H9 (cell line): ENCODE data around the gene C12orf50. TPM values are rescaled to one million over a fixed set of nuclear protein-coding genes. Genes with fewer than 3 reads are reported as not detected.

Experiments used
- DNase-seq: peaks from one replicate; pipeline ENCODE4 v3.0.0-alpha.2; 2017
- H2AFZ ChIP-seq: one replicate; pipeline ENCODE4 v1.6.1; 2013; ENCODE audit warnings: mild to moderate bottlenecking, low read length, control low read depth, moderate library complexity
- H2AK5ac ChIP-seq: 2 replicates; pipeline ENCODE4 v1.6.1; 2013; ENCODE audit warnings: low read length, control low read depth, mixed read lengths; ENCODE audit not compliant: insufficient read length
- H2BK120ac ChIP-seq: one replicate; pipeline ENCODE4 v1.6.1; 2013; ENCODE audit warnings: low read depth, mild to moderate bottlenecking, low read length, control low read depth, inconsistent platforms; ENCODE audit not compliant: poor library complexity, severe bottlenecking
- H2BK12ac ChIP-seq: 2 replicates; pipeline ENCODE4 v1.6.1; 2013; ENCODE audit warnings: low read length, control low read depth, mixed read lengths, low read depth; ENCODE audit not compliant: insufficient read length
- H2BK15ac ChIP-seq: 2 replicates; pipeline ENCODE4 v1.6.1; 2013; ENCODE audit warnings: low read depth, low read length, control low read depth
- H2BK20ac ChIP-seq: one replicate; pipeline ENCODE4 v1.6.1; 2013; ENCODE audit warnings: low read depth, mild to moderate bottlenecking, low read length, control low read depth, inconsistent platforms; ENCODE audit not compliant: poor library complexity, severe bottlenecking
- H2BK5ac ChIP-seq: 2 replicates; pipeline ENCODE4 v1.6.1; 2013; ENCODE audit warnings: low read length, control low read depth, mixed read lengths; ENCODE audit not compliant: insufficient read length
- H3K14ac ChIP-seq: 2 replicates; pipeline ENCODE4 v1.6.1; 2013; ENCODE audit warnings: low read length, control low read depth; ENCODE audit not compliant: insufficient read depth
- H3K18ac ChIP-seq: 2 replicates; pipeline ENCODE4 v1.6.1; 2013; ENCODE audit warnings: low read depth, mild to moderate bottlenecking, mixed read lengths, low read length, control low read depth; ENCODE audit not compliant: insufficient read length
- H3K23ac ChIP-seq: 2 replicates; pipeline ENCODE4 v1.6.1; 2013; ENCODE audit warnings: low read length, control low read depth, mixed read lengths, low read depth; ENCODE audit not compliant: insufficient read length
- H3K23me2 ChIP-seq: 2 replicates; pipeline ENCODE4 v1.6.1; 2013; ENCODE audit warnings: low read depth, mild to moderate bottlenecking, mixed read lengths, low read length, control low read depth; ENCODE audit not compliant: insufficient read length, poor library complexity, severe bottlenecking
- H3K27ac ChIP-seq: 2 replicates; pipeline ENCODE4 v1.5.1; 2013; ENCODE audit warnings: low read length, control low read depth, mixed read lengths, low read depth; ENCODE audit not compliant: insufficient read length
- H3K27me3 ChIP-seq: 2 replicates; pipeline ENCODE4 v1.6.1; 2013; ENCODE audit warnings: low read length, control low read depth, inconsistent platforms; ENCODE audit not compliant: insufficient read depth
- H3K4ac ChIP-seq: 2 replicates; pipeline ENCODE4 v1.6.1; 2013; ENCODE audit warnings: low read depth, mild to moderate bottlenecking, control low read depth, inconsistent platforms, low read length, moderate library complexity
- H3K4me1 ChIP-seq: 2 replicates; pipeline ENCODE4 v1.6.1; 2013; ENCODE audit warnings: low read length, control low read depth, inconsistent platforms; ENCODE audit not compliant: insufficient read depth
- H3K4me2 ChIP-seq: 2 replicates; pipeline ENCODE4 v1.6.1; 2013; ENCODE audit warnings: low read length, control low read depth, mixed read lengths; ENCODE audit not compliant: insufficient read length, insufficient read depth
- H3K56ac ChIP-seq: 2 replicates; pipeline ENCODE4 v1.6.1; 2013; ENCODE audit warnings: low read depth, mild to moderate bottlenecking, mixed read lengths, low read length, control low read depth; ENCODE audit not compliant: insufficient read length
- H3K79me1 ChIP-seq: 2 replicates; pipeline ENCODE4 v1.6.1; 2013; ENCODE audit warnings: low read depth, mild to moderate bottlenecking, moderate library complexity, low read length, control low read depth, inconsistent platforms; ENCODE audit not compliant: insufficient read depth, poor library complexity, severe bottlenecking
- H3K79me2 ChIP-seq: 2 replicates; pipeline ENCODE4 v1.6.1; 2013; ENCODE audit warnings: low read length, control low read depth, inconsistent platforms; ENCODE audit not compliant: insufficient read depth
- H3K9ac ChIP-seq: 2 replicates; pipeline ENCODE4 v1.6.1; 2013; ENCODE audit warnings: low read length, control low read depth, mixed read lengths; ENCODE audit not compliant: insufficient read length; ENCODE audit errors: extremely low read depth
- H3K9me3 ChIP-seq: one replicate; pipeline ENCODE4 v1.6.1; 2013; ENCODE audit warnings: low read depth, low read length, inconsistent platforms; ENCODE audit not compliant: control insufficient read depth
- H3T11ph ChIP-seq: one replicate; pipeline ENCODE4 v1.6.1; 2013; ENCODE audit warnings: mild to moderate bottlenecking, low read length, control low read depth, inconsistent platforms
- H4K20me1 ChIP-seq: one replicate; pipeline ENCODE4 v1.6.1; 2013; ENCODE audit not compliant: control insufficient read depth, insufficient read length, insufficient read depth
- H4K5ac ChIP-seq: 2 replicates; pipeline ENCODE4 v1.6.1; 2013; ENCODE audit warnings: low read depth, mild to moderate bottlenecking, mixed read lengths, low read length, control low read depth; ENCODE audit not compliant: insufficient read length
- H4K8ac ChIP-seq: replicated peaks from 2 replicates; pipeline ENCODE4 v1.6.1; 2013; ENCODE audit warnings: low read length, control low read depth, mixed read lengths, low read depth; ENCODE audit not compliant: insufficient read length
- H4K91ac ChIP-seq: 2 replicates; pipeline ENCODE4 v1.6.1; 2013; ENCODE audit warnings: low read depth, mild to moderate bottlenecking, moderate library complexity, mixed read lengths, low read length, control low read depth; ENCODE audit not compliant: insufficient read length
- H3K27ac Mint-ChIP-seq, 3 experiments: 2 replicates in 2 of 3; 3 replicates in 1 of 3; pipeline ENCODE4 v1.8.0; 2020 to 2021; ENCODE audit warnings: mixed read lengths in 3 of 3, mild to moderate bottlenecking in 1 of 3, moderate library complexity in 1 of 3
- H3K27me3 Mint-ChIP-seq: 2 replicates; pipeline ENCODE4 v1.8.0; 2021; ENCODE audit warnings: low read depth, mild to moderate bottlenecking, moderate library complexity, mixed read lengths
- H3K36me3 Mint-ChIP-seq, 3 experiments: 2 replicates in 2 of 3; 3 replicates in 1 of 3; pipeline ENCODE4 v1.8.0; 2020 to 2021; ENCODE audit warnings: low read depth in 3 of 3, mixed read lengths in 3 of 3; ENCODE audit not compliant: insufficient read depth in 1 of 3
- H3K4me1 Mint-ChIP-seq, 2 experiments: 2 replicates each; pipeline ENCODE4 v1.8.0; 2020; ENCODE audit warnings: mixed read lengths in 2 of 2
- H3K4me3 Mint-ChIP-seq, 2 experiments: 2 replicates in 1 of 2; 3 replicates in 1 of 2; pipeline ENCODE4 v1.8.0; 2020 to 2021; ENCODE audit warnings: mild to moderate bottlenecking in 2 of 2, mixed read lengths in 2 of 2, moderate library complexity in 1 of 2
- H3K9me3 Mint-ChIP-seq, 2 experiments: 2 replicates in 1 of 2; 3 replicates in 1 of 2; pipeline ENCODE4 v1.8.0; 2020; ENCODE audit warnings: mild to moderate bottlenecking in 2 of 2, mixed read lengths in 2 of 2, moderate library complexity in 1 of 2
- WGBS: extraction: QIAGEN DNeasy Blood & Tissue Kit; methylation state at CpG from one replicate; pipeline ENCODE4 v1.1.7; 2013; ENCODE audit warnings: missing lambda C conversion rate, low lambda C conversion rate, mixed read lengths; ENCODE audit not compliant: insufficient read length; ENCODE audit errors: extremely low coverage; 5-methylcytosine and 5-hydroxymethylcytosine counted together
- total RNA-seq: library from RNA; stranded (reverse); gene quantifications from 2 replicates; pipeline ENCODE4 v1.2.1, GENCODE V29; 2021
- TF ChIP-seq, protein P1 (sequence below): fragments of 200-600 bp; sonication (generic); conservative IDR thresholded peaks from 3 replicates; pipeline ENCODE4 v1.8.0; 2021; ENCODE audit warnings: antibody characterized with exemption, mild to moderate bottlenecking

The C12orf50 gene
- total RNA-seq, 1 experiment from 2014 or later: 0.17 TPM

DNA sequence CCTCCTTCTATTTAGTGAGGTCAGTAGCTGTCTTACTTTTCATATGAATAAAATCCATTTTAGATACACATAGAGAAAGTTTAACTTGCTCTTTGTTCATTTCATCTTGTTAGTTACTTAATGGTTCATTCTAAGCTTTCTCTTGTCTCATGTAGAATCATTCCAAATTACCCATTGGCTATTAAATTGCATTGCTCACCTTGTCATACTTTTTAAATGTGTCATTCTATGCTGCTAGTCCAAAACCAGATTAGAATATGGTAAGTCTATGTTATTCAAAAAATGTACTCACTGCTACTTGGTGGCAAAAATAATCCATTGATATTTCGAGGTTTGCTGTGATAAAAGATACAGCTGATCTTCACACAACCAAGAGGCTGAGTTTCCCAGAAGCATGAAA is 3.0 kb downstream of the C12orf50 start:
- Histone ChIP-seq H2BK120ac (no peak overlapping the region), H2AK5ac (no peak overlapping the region), H2BK20ac (no peak overlapping the region), H3K4me1 (no peaks in the 10 kb centered on the region), H4K91ac (no peak overlapping the region), H4K8ac (no peak overlapping the region), H3K79me1 (no peaks in the 10 kb centered on the region), H3K23me2 (no peaks in the 10 kb centered on the region), H3K79me2 (no peaks in the 10 kb centered on the region), H2BK5ac (no peak overlapping the region), H3T11ph (no peak overlapping the region), H3K27ac (no peak overlapping the region), H4K20me1 (no peaks in the 10 kb centered on the region), H3K4ac (no peak overlapping the region), H3K9me3 (no peaks in the 10 kb centered on the region), H3K23ac (no peak overlapping the region), H2BK12ac (no peak overlapping the region), H3K56ac (no peak overlapping the region), H2AFZ (no peak overlapping the region), H3K9ac (no peak overlapping the region), H3K4me2 (no peak overlapping the region), H3K18ac (no peak overlapping the region), H3K14ac (no peak overlapping the region), H4K5ac (no peak overlapping the region), H2BK15ac (no peak overlapping the region), H3K27me3 (no peaks in the 10 kb centered on the region)
- no peak for DNase-seq
- Mint-ChIP-seq H3K27me3 (no peaks in the 10 kb centered on the region), H3K4me3 (no peak overlapping the region), H3K9me3 (peaks cover 3 to 11% of the 10 kb centered on the region in 2 experiments; a peak in 4 of 5 replicates), H3K27ac (no peak overlapping the region), H3K36me3 (peaks cover 0 to 2% (median 0%) of the 10 kb centered on the region in 3 experiments; a peak in 4 of 7 replicates), H3K4me1 (no peaks in the 10 kb centered on the region)
- TF ChIP-seq, protein P1, sequence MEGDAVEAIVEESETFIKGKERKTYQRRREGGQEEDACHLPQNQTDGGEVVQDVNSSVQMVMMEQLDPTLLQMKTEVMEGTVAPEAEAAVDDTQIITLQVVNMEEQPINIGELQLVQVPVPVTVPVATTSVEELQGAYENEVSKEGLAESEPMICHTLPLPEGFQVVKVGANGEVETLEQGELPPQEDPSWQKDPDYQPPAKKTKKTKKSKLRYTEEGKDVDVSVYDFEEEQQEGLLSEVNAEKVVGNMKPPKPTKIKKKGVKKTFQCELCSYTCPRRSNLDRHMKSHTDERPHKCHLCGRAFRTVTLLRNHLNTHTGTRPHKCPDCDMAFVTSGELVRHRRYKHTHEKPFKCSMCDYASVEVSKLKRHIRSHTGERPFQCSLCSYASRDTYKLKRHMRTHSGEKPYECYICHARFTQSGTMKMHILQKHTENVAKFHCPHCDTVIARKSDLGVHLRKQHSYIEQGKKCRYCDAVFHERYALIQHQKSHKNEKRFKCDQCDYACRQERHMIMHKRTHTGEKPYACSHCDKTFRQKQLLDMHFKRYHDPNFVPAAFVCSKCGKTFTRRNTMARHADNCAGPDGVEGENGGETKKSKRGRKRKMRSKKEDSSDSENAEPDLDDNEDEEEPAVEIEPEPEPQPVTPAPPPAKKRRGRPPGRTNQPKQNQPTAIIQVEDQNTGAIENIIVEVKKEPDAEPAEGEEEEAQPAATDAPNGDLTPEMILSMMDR: no peak
- no CpG with 5 or more reads among the region's 1 CpG for WGBS
